NCI-H146 treated with DMSO at 0.1 percent for 48 hours (cell line): ENCODE measurements around the gene ASF1A.

ENCODE experiments used
- DNase-seq: peaks from one replicate; lab custom pipeline; 2025; ENCODE audit not compliant: unreplicated experiment; lab: John Stamatoyannopoulos, UW

The ASF1A gene

GRCh38 chr6:118912646-118913045, 18.7 kb downstream of the ASF1A start:
- no peak for DNase-seq

GRCh38 chr6:118913161-118913560, 19.2 kb downstream of the ASF1A start:
- DNase-seq, result no peak

- DNase-seq, result no peak
These were observed 20.6 kb downstream of the ASF1A start for GRCh38 chr6:118914598-118914997.

GRCh38 chr6:118917546-118918328, 23.8 kb downstream of the ASF1A start:
- no peak for DNase-seq

DNA sequence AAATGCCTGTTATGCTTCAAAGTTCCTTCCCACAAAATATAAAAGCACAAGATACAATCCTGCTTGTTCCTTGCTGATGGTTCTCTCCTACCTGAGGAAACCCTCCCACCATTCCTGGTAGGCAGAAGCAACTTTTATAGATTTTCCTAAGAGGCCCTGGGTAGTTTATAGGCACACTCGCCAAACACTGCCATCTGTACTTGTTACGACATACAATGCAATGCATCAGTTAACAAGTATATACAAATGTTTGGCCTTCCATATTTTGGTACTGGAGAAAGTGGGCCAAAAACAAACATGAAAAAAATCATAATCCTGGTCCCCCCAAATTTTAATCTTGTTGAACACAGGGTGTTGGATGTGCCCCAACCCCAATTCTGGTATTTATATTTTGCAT, 24.4 kb downstream of the ASF1A start:
- DNase-seq, result no peak

DNA sequence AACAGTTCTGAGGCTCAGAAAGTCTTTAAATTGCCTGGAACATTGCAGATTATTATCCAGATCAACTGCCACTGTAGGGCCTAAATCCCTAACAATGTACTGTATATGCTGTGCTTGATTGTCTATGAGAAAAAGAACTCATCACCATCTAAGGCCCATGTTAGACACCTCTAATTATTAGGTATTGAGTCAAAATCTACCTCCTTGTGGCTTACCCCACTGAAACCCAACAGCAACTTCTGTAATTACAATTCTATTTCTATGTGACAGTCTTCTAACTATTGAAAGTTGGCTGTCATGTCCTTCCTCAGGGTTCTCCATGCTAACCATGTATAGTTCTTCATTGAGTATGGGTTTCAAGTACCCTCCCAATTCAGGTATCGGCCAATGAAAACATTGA, 27.1 kb downstream of the ASF1A start:
- DNase-seq, result no peak

DNA sequence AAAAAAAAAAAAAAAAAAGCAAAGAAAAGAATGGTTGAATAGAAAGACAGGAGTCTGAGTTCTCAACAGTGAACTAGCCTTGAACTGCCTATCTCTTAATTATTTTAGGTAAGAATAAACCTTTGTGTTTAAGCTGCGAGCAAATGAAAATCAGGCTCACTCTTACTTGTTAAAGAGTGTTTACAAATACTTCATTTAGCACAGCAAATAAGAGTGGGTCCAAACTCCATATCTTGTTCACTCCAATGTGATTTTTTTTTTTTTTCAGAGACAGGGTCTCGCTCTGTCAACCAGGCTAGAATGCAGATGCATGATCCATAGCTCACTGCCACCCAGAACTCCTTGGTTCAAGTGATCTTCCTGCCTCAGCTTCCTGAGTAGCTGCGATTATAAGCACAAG, 29.1 kb downstream of the ASF1A start:
- DNase-seq, result no peak

DNA sequence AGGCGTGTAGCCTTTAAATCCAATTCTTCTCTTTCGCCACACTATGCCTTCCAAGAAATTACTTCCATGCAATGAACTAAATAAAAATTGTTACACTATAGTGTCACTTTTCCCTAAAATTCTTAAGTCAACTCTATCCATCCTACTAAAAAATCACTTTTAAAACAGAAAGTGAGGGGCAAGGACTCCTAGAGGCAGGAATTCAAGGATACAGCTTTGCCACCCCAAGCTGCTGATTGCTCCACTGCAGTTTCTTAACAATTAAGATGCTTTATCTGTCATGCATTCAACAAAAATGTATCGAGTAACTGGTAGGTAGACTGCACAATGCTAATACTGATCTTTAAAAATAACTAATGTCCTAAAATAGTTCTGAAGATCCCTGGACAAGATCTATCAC, 36.7 kb downstream of the ASF1A start:
- DNase-seq, result no peak

DNA sequence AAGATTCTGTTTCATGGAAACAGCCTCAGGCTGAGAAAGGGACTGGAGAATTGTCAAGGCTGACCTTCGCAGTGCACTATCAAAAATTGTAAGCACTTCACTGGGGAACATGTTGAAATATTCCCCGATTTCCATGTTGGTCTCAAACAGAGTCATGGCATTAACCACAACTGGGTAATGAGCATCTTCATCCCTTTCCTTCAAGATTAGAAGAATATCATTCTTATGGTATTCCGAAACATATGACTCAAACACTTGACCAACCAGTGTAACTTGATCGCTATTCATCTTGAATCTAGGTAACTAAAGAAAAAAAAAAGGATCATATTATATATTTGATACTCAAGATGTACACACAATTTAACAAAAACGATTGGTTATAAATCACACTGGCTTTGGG, 37.5 kb downstream of the ASF1A start:
- DNase-seq, result no peak

DNA sequence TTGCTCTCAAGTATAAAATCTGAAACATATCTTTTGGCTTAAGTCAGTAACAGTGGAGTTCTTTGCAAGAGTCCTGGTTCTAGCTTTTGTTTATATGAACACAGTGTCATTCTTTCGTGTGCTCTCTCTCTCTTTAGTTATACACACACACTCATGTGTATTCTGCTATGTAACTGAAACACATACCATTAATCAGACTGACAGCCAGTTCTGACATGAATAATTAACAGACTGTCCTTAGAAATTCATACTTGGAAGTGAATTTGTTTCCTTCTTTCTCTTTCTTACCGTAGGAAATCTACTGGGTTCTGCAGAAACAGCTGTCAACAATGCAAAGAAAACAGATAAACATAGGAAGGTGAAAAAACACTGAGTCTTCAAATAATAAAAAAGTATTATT, 38.5 kb downstream of the ASF1A start:
- DNase-seq, result no peak

- DNase-seq, result no peak
These were observed 40.0 kb downstream of the ASF1A start for GRCh38 chr6:118933855-118934460.

GRCh38 chr6:118934461-118935330, 40.7 kb downstream of the ASF1A start, which contains the start of gene MCM9:
Gene MCM9 (minus strand): TSS chr6:118935159. CDS start chr6:118931723, 3,436 bp downstream.
- DNase-seq, result peak; percentile 81

- no peak for DNase-seq
These were observed 41.3 kb downstream of the ASF1A start for GRCh38 chr6:118935331-118935668.

DNA sequence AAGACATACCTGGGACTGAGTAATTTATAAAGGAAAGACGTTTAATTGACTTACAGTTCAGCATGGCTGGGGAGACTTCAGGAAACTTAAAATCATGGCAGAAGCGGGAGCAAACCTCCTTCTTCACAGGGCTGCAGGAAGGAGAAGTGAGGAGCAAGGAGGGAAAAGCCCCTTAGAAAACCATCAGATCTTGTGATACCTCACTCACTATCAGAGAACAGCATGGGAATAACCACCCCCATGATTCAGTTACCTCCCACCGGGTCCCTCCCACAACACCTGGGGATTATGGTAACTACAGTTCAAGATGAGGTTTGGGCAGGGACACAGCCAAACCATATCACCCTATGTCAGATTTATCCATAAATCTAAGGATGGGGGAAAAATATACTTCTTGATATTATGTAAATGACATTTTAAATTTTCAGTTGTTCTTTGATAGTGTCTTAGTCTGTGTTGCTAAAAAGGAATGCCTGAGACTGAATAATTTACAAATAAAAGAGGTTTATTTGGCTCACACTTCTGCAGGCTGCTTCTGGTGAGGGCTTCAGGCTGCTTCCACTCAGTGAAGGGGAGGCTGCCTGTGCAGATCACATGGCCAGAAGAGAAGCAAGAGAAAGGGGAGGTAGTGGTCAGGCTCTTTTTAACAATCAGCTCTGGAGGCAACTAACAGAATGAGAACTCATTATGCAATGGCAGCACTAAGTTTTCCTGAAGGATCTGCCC, 42.2 kb downstream of the ASF1A start:
- no peak for DNase-seq

- no peak for DNase-seq
These were observed 45.7 kb downstream of the ASF1A start for GRCh38 chr6:118939683-118940082.

GRCh38 chr6:118940770-118941169, 46.8 kb downstream of the ASF1A start:
- no peak for DNase-seq

GRCh38 chr6:118945217-118945616, 51.3 kb downstream of the ASF1A start:
- DNase-seq, result no peak

DNA sequence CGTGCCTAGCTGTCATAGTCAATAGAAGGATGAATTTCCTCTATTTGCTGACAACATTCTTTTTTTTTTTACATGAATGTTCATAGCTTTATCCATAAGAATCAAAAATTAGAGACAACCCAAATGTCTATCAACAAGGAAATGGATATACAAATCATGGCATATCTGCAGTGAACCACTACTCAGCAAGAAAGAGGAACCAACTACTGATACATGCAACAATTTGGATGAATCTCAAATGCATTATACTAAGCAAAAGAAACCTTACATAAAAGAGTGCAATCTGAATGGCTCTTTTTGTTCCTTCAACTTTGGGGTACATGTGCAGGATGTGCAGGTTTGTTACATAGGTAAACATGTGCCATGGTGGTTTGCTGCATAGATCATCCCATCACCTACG, 58.7 kb downstream of the ASF1A start:
- DNase-seq, result no peak

GRCh38 chr6:118953391-118953790, 59.4 kb downstream of the ASF1A start:
- DNase-seq, result no peak
